H1 (cell line): ENCODE measurements around the gene CLEC12A. TPM values are rescaled to one million over a fixed set of nuclear protein-coding genes. Genes with fewer than 3 reads are reported as not detected.

Experiments used
- CTCF ChIA-PET: fragments of 300-600 bp; sonication (Branson Sonifier 250); formaldehyde crosslinking; loops from one replicate; lab custom pipeline; 2021; ENCODE audit not compliant: partially characterized antibody; lab: Charles Lee
- POLR2A ChIA-PET: fragments of 300-600 bp; sonication (Branson Sonifier 250); formaldehyde crosslinking; loops from one replicate; lab custom pipeline; 2021; ENCODE audit warnings: inconsistent platforms; ENCODE audit not compliant: partially characterized antibody; lab: Charles Lee
- DNase-seq, 2 experiments: peaks; one replicate each; pipeline versions ENCODE4 v3.0.0 to v3.0.0-alpha.2; 2010 to 2022; ENCODE audit warnings: low spot score in 2 of 2, low read depth in 1 of 2, mixed read lengths in 1 of 2
- FAIRE-seq: peaks from 2 replicates; lab custom pipeline; 2011; peaks lifted over from hg19 to GRCh38; lab: Jason Lieb, UNC
- H2AFZ ChIP-seq: 2 replicates; pipeline ENCODE4 v1.8.1; 2012; ENCODE audit warnings: low read length, inconsistent platforms
- H2AK5ac ChIP-seq: 2 replicates; pipeline ENCODE4 v1.6.1; 2013; ENCODE audit warnings: low read depth, low read length
- H2BK120ac ChIP-seq: replicated peaks from 2 replicates; pipeline ENCODE3; 2013; ENCODE audit warnings: low read depth, low read length, inconsistent platforms
- H2BK12ac ChIP-seq: 2 replicates; pipeline ENCODE4 v1.6.1; 2013; ENCODE audit warnings: low read depth, low read length
- H2BK15ac ChIP-seq: 2 replicates; pipeline ENCODE4 v1.6.1; 2013; ENCODE audit warnings: low read length
- H2BK20ac ChIP-seq: 2 replicates; pipeline ENCODE4 v1.6.1; 2013; ENCODE audit warnings: low read length
- H2BK5ac ChIP-seq: 2 replicates; pipeline ENCODE4 v1.6.1; 2013; ENCODE audit warnings: low read depth, low read length
- H3K14ac ChIP-seq: 2 replicates; pipeline ENCODE4 v1.6.1; 2013; ENCODE audit warnings: inconsistent platforms; ENCODE audit not compliant: insufficient read length
- H3K18ac ChIP-seq: 2 replicates; pipeline ENCODE4 v1.6.1; 2013; ENCODE audit warnings: low read length; ENCODE audit errors: extremely low read depth
- H3K23ac ChIP-seq: 2 replicates; pipeline ENCODE4 v1.6.1; 2013; ENCODE audit warnings: inconsistent platforms; ENCODE audit not compliant: insufficient read length
- H3K23me2 ChIP-seq: 2 replicates; pipeline ENCODE4 v1.6.1; 2013; ENCODE audit warnings: low read depth, low read length
- H3K27ac ChIP-seq: 2 replicates; pipeline ENCODE4 v1.6.1; 2011; ENCODE audit warnings: low read depth, low read length, inconsistent platforms
- H3K27me3 ChIP-seq, 4 experiments: replicated peaks in 1 of 4; 1 replicate in 1 of 4; 2 replicates in 3 of 4; pipeline versions ENCODE4 v1.6.1 to v1.8.1; 2011 to 2013; ENCODE audit warnings: low read length in 3 of 4, mild to moderate bottlenecking in 3 of 4, inconsistent platforms in 2 of 4, mixed read lengths in 2 of 4, moderate library complexity in 1 of 4; ENCODE audit not compliant: control insufficient read depth in 3 of 4, insufficient read depth in 3 of 4; ENCODE audit errors: extremely low read depth in 1 of 4
- H3K36me3 ChIP-seq, 4 experiments: 2 replicates each; pipeline versions ENCODE4 v1.6.1 to v1.8.1; 2011 to 2013; ENCODE audit warnings: mild to moderate bottlenecking in 4 of 4, low read length in 3 of 4, moderate library complexity in 2 of 4, control low read depth in 1 of 4, inconsistent platforms in 1 of 4; ENCODE audit not compliant: insufficient read depth in 4 of 4, control insufficient read depth in 2 of 4
- H3K4ac ChIP-seq: replicated peaks from 2 replicates; pipeline ENCODE3; 2013; ENCODE audit warnings: low read length, low read depth, mixed read lengths, inconsistent platforms; ENCODE audit not compliant: insufficient read length
- H3K4me1 ChIP-seq, 4 experiments: replicated peaks in 1 of 4; 1 replicate in 1 of 4; 2 replicates in 3 of 4; pipeline versions ENCODE4 v1.6.1 to v1.8.1; 2011 to 2013; ENCODE audit warnings: low read length in 3 of 4, inconsistent platforms in 2 of 4, mixed read lengths in 1 of 4; ENCODE audit not compliant: insufficient read depth in 4 of 4, control insufficient read depth in 3 of 4
- H3K4me2 ChIP-seq, 2 experiments: 2 replicates each; pipeline versions ENCODE4 v1.6.1 to v1.8.1; 2011 to 2013; ENCODE audit warnings: low read depth in 2 of 2, low read length in 2 of 2, control low read depth in 1 of 2, inconsistent platforms in 1 of 2, mild to moderate bottlenecking in 1 of 2; ENCODE audit not compliant: insufficient read depth in 1 of 2
- H3K4me3 ChIP-seq, 4 experiments: fragments of 200-600, 300-600 bp in 1 of 4; sonication (generic), shearing (Covaris generic), sonication (Bioruptor Twin) in 1 of 4; 2 replicates each; pipeline versions ENCODE4 v1.5.1 to v1.8.1; 2011 to 2016; ENCODE audit warnings: low read length in 4 of 4, low read depth in 3 of 4, control low read depth in 2 of 4, inconsistent platforms in 2 of 4, mild to moderate bottlenecking in 2 of 4, mixed read lengths in 1 of 4, moderate library complexity in 1 of 4; ENCODE audit not compliant: insufficient read depth in 2 of 4; ENCODE audit errors: extremely low read depth in 1 of 4
- H3K56ac ChIP-seq: replicated peaks from 2 replicates; pipeline ENCODE3; 2013; ENCODE audit warnings: low read depth, mild to moderate bottlenecking, mixed read lengths, low read length, inconsistent platforms; ENCODE audit not compliant: insufficient read length
- H3K79me1 ChIP-seq: 2 replicates; pipeline ENCODE4 v1.6.1; 2013; ENCODE audit warnings: low read depth, low read length, control low read depth
- H3K79me2 ChIP-seq, 2 experiments: 2 replicates each; pipeline versions ENCODE4 v1.6.1 to v1.8.1; 2012 to 2013; ENCODE audit warnings: low read length in 2 of 2, mild to moderate bottlenecking in 2 of 2, inconsistent platforms in 1 of 2; ENCODE audit not compliant: insufficient read depth in 2 of 2, control insufficient read depth in 1 of 2
- H3K9ac ChIP-seq, 4 experiments: replicated peaks in 1 of 4; 1 replicate in 1 of 4; 2 replicates in 3 of 4; pipeline versions ENCODE4 v1.6.1 to v1.8.1; 2011 to 2013; ENCODE audit warnings: low read depth in 3 of 4, low read length in 3 of 4, control low read depth in 2 of 4, mild to moderate bottlenecking in 2 of 4, moderate library complexity in 2 of 4, inconsistent platforms in 1 of 4; ENCODE audit errors: extremely low read depth in 1 of 4
- H3K9me3 ChIP-seq, 2 experiments: 2 replicates each; pipeline versions ENCODE4 v1.6.1 to v1.8.1; 2012 to 2013; ENCODE audit warnings: mild to moderate bottlenecking in 2 of 2, moderate library complexity in 2 of 2, control low read depth in 1 of 2, inconsistent platforms in 1 of 2, low read depth in 1 of 2, low read length in 1 of 2, mixed read lengths in 1 of 2; ENCODE audit not compliant: insufficient read depth in 2 of 2
- H4K20me1 ChIP-seq, 2 experiments: replicated peaks in 1 of 2; 2 replicates each; pipeline versions ENCODE3 to v1.8.1; 2011 to 2013; ENCODE audit warnings: inconsistent platforms in 2 of 2, low read length in 2 of 2, mild to moderate bottlenecking in 1 of 2; ENCODE audit not compliant: insufficient read depth in 2 of 2, control insufficient read depth in 1 of 2
- H4K5ac ChIP-seq: 2 replicates; pipeline ENCODE4 v1.6.1; 2013; ENCODE audit warnings: low read length, low read depth, mixed read lengths, inconsistent platforms; ENCODE audit not compliant: insufficient read length
- H4K8ac ChIP-seq: 2 replicates; pipeline ENCODE4 v1.8.0; 2013; ENCODE audit warnings: mild to moderate bottlenecking, moderate library complexity, low read length, inconsistent platforms; ENCODE audit not compliant: insufficient read depth; ENCODE audit errors: extremely low read depth
- H4K91ac ChIP-seq: replicated peaks from 2 replicates; pipeline ENCODE3; 2013; ENCODE audit warnings: low read length, mixed read lengths, inconsistent platforms; ENCODE audit not compliant: insufficient read length
- MAX ChIP-seq: IDR thresholded peaks from 2 replicates; pipeline ENCODE4 v1.6.1; 2012; ENCODE audit warnings: inconsistent platforms
- NANOG ChIP-seq: IDR thresholded peaks from 2 replicates; pipeline ENCODE4 v1.6.1; 2011; ENCODE audit warnings: low read length, low read depth, mild to moderate bottlenecking, inconsistent platforms; ENCODE audit not compliant: insufficient read depth, poor library complexity, severe bottlenecking
- WGBS, 2 experiments: shearing (Covaris generic) in 1 of 2; methylation state at CpG; one replicate each; pipeline versions ENCODE4 v1.1.6 to v1.1.7; 2013 to 2015; ENCODE audit warnings: low lambda C conversion rate in 2 of 2, mixed read lengths in 2 of 2, inconsistent platforms in 1 of 2, low coverage in 1 of 2, missing lambda C conversion rate in 1 of 2; ENCODE audit not compliant: insufficient replicate concordance in 2 of 2, insufficient coverage in 1 of 2, insufficient read length in 1 of 2; ENCODE audit errors: extremely low coverage in 1 of 2, missing lambda C conversion rate in 1 of 2; 5-methylcytosine and 5-hydroxymethylcytosine counted together
- polyA plus RNA-seq, 7 experiments: library from polyadenylated mRNA; depleted of rRNA in 3 of 7; stranded (reverse) in 5 of 7; unstranded in 2 of 7; fragments of >200 nt in 5 of 7; fragments of 200-250 nt in 2 of 7; gene quantifications; 1 replicate in 5 of 7; 2 replicates in 1 of 7; 4 replicates in 1 of 7; pipeline versions ENCODE4 v1.2.1 to v1.2.3, GENCODE V29; 2011 to 2013; ENCODE audit warnings: missing spikeins in 2 of 7, mixed read lengths in 2 of 7
- total RNA-seq: library from RNA; stranded (reverse); fragmentation: NEBNext Ultra II Directional; extraction: Animal tissue kit (Norgen Biotek cat#: 25700); gene quantifications from 2 replicates; pipeline ENCODE4 v1.2.1, GENCODE V29; 2021

CLEC12A gene
- total and polyA plus RNA-seq, 2 of the 8 experiments (the other 6 are each of a cell fraction or from before 2014, with no cell fraction given), result not detected

GRCh38 chr12:10025236-10025635, 54.0 kb downstream of the CLEC12A start:
- Histone ChIP-seq H3K23ac (no peak overlapping the region), H3K36me3 (no peaks in the 10 kb centered on the region; a peak in 1 of 8 replicates), H4K20me1 (no peaks in the 10 kb centered on the region), H3K79me2 (no peaks in the 10 kb centered on the region), H2AK5ac (no peak overlapping the region), H3K23me2 (no peaks in the 10 kb centered on the region; the same call in 1 of the 2 replicates), H4K91ac (no peak overlapping the region), H2BK12ac (no peak overlapping the region), H2BK15ac (no peak overlapping the region), H3K4me3 (no peak overlapping the region), H2BK120ac (no peak overlapping the region), H3K27ac (no peak overlapping the region), H3K9ac (no peak overlapping the region), H3K56ac (no peak overlapping the region), H3K14ac (no peak overlapping the region), H4K5ac (no peak overlapping the region), H3K9me3 (peaks cover 0 to 4% of the 10 kb centered on the region in 2 experiments; a peak in 1 of 4 replicates), H3K27me3 (no peaks in the 10 kb centered on the region), H3K18ac (no peak overlapping the region), H2AFZ (no peak overlapping the region), H3K79me1 (no peaks in the 10 kb centered on the region), H3K4ac (no peak overlapping the region), H4K8ac (no peak overlapping the region), H2BK5ac (no peak overlapping the region), H2BK20ac (no peak overlapping the region), H3K4me2 (no peak overlapping the region), H3K4me1 (no peaks in the 10 kb centered on the region)
- 94% methylated on average over 3 of the region's 3 CpGs; no CpG with 5 or more reads in 1 of the 2 experiments for WGBS, 2 experiments
- TF ChIP-seq NANOG (no peak), MAX (no peak)
- CTCF ChIA-PET, result interaction anchor here (0.7 kb wide), 1 partner anchor 275 kb away, joined by 3 read pairs; no protein-coding TSS in a partner anchor
- POLR2A ChIA-PET, result no interaction called here
- DNase-seq (no peak), FAIRE-seq (no peak)
